ENCODE results near the gene BOC.

Gene BOC

DNA sequence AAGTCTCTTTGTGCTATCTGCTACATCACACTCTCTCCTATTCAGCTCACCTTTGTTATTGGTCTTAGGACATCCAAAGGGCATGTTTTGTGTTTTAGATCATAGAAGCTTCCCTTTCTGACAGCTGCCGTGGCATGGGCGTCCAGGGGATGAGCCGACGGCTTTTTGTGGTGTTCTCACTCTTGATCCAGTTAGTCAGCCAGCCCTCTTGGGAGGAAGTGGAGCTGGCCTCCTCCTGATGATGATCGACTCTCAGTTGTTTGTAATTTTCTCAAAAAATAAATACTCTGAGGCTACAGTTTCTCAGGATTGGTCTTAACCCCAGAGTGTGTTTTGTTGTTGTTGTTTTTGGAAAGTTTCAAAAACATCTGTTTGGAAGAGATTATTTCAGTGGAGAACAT lies 34.4 kb downstream of the BOC start:
- Mint-ChIP-seq H3K27ac (no peak overlapping the region), H3K9me3 (no peaks in the 10 kb centered on the region), H3K36me3 (ENCODE audit: low read depth) (no peaks in the 10 kb centered on the region), H3K27me3 (peaks cover 20% of the 10 kb centered on the region), H3K4me3 (no peak overlapping the region), H3K4me1 (ENCODE audit: low read depth) (peaks cover 14% of the 10 kb centered on the region)
- no peak for DNase-seq

DNA sequence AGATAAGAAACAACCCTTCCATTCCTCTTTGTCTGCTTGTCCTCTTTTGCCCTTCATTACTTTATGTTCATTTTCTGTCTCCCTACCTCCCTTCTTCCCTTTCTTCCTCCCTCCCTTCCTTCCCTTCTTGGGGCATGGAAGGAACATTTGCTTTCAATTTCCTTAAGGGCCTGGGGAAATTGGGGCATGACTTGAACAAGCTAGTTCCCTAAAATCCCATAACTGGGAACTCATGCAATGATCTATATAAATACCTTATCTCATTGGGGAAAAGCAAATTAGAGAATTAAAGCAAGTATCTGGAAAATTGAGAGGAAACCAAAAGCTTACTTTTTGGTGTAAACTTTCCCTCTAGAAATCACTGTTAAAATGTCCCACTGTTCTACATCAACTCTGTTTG lies 35.7 kb downstream of the BOC start:
- DNase-seq = no peak
- Mint-ChIP-seq H3K27me3 (peaks cover 17% of the 10 kb centered on the region), H3K27ac (no peak overlapping the region), H3K4me1 (ENCODE audit: low read depth) (peaks cover 10% of the 10 kb centered on the region), H3K9me3 (no peaks in the 10 kb centered on the region), H3K4me3 (no peak overlapping the region), H3K36me3 (ENCODE audit: low read depth) (no peaks in the 10 kb centered on the region)

DNA sequence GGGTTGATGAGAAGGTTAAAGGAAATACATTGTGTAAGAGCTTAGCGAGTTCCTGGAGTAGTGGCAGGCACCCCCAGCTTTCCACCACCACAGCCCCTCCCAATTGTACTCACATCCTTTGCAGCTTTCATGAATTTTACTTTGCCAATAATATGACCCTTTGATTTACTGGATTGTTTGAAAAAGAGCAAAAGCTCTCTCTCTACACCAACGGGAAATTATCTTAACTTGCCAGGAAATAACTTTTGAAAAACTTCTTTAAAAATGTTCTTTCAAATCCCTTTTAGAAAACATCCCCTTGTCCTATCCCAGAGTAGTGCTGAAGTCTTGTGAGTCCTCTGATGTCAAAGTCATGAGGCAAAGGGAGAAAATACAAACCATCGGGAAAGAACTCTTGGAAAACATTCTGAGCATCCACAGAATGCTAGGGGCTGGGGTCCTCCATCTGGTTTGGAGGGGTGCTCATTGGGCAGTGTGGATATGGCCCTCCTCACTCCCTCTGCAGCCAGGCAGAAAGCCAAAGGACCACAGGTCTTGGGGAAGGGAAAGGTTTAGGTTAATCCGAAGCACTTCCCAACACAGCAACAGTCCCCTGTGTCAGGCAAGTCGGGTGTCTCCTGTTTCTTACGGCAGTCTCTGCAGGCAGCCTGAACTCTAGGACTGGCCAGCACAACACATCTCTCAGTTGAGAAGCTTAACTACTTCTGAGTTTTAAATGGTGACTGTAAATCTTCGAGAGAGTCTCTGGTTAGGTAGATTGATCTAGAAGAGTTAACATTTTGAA lies 36.5 kb downstream of the BOC start:
- Mint-ChIP-seq H3K4me1 (ENCODE audit: low read depth) (peaks cover 3% of the 10 kb centered on the region), H3K4me3 (no peak overlapping the region), H3K27ac (no peak overlapping the region), H3K27me3 (peaks cover 17% of the 10 kb centered on the region), H3K36me3 (ENCODE audit: low read depth) (no peaks in the 10 kb centered on the region), H3K9me3 (no peaks in the 10 kb centered on the region)
- no peak for DNase-seq

DNA sequence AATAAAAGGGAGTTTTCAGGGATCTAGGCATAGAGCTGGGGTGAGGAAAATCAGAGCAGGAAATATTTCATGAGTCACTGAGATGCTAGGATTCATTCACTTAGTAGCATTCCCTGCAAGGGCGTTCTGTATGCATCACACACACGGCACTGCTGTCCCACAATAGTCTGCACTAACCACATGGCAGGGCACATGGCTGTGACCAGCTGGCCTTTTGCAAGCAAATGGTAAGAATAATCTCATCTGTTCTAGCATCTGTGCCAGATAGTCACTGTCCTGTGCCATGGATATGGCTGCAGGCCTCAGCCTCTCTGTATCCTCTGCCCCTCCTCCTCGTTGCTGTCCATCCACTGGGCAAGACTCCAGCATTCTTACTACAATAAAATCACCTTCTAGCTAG lies 37.8 kb downstream of the BOC start:
- Mint-ChIP-seq H3K27ac (no peak overlapping the region), H3K36me3 (ENCODE audit: low read depth) (no peaks in the 10 kb centered on the region), H3K27me3 (peaks cover 11% of the 10 kb centered on the region), H3K4me1 (ENCODE audit: low read depth) (peaks cover 3% of the 10 kb centered on the region), H3K4me3 (no peak overlapping the region), H3K9me3 (no peaks in the 10 kb centered on the region)
- no peak for DNase-seq

DNA sequence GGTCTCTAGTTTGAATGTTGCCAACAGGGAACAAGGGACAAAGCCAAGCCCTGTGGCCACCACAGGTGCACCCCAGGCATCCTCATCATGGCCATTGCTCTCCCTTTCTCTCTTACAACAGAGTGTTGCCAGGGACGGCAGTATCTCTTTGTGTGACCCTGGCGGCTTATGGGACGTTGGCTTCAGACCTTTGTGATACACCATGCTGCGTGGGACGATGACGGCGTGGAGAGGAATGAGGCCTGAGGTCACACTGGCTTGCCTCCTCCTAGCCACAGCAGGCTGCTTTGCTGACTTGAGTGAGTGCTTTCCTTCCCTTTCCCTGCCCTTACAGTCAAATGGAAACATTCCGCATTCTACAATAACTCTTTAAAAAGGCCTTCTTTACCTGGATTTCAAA lies 38.2 kb downstream of the BOC start:
- Mint-ChIP-seq H3K9me3 (no peaks in the 10 kb centered on the region), H3K4me1 (ENCODE audit: low read depth) (peaks cover 3% of the 10 kb centered on the region), H3K27ac (no peak overlapping the region), H3K27me3 (peaks cover 11% of the 10 kb centered on the region), H3K36me3 (ENCODE audit: low read depth) (no peaks in the 10 kb centered on the region), H3K4me3 (no peak overlapping the region)
- no peak for DNase-seq

DNA sequence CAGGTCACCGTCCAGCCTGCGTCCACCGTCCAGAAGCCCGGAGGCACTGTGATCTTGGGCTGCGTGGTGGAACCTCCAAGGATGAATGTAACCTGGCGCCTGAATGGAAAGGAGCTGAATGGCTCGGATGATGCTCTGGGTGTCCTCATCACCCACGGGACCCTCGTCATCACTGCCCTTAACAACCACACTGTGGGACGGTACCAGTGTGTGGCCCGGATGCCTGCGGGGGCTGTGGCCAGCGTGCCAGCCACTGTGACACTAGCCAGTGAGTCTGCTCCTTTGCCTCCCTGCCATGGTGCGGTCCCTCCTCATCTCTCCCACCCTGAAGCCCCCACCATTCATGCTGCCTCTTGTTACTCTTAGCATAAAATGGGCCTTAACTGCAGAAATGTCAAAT lies 39.2 kb downstream of the BOC start:
- DNase-seq = no peak
- Mint-ChIP-seq H3K27me3 (peaks cover 6% of the 10 kb centered on the region), H3K27ac (no peak overlapping the region), H3K9me3 (no peaks in the 10 kb centered on the region), H3K4me1 (ENCODE audit: low read depth) (peaks cover 3% of the 10 kb centered on the region), H3K36me3 (ENCODE audit: low read depth) (no peaks in the 10 kb centered on the region), H3K4me3 (no peak overlapping the region)

DNA sequence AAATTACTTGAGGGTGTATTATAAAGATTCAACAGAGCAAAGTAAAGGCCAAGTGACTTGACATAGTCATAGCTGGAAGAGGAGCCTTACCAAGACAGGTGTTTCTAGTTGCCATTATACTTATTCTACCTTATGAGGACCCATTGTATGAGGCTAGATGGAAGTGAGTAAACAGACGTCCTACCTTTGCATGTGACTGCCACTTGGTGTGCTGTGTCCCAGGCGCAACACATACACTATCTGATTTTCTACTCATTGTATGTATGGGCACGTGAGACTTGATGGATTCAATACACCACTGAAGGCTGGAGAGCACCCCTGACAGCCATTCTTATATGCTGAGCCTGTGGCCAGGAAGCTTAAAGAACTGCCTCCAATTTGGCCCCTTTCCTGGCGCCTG lies 40.5 kb downstream of the BOC start:
- no peak overlapping the region for H3K4me3 Mint-ChIP-seq

DNA sequence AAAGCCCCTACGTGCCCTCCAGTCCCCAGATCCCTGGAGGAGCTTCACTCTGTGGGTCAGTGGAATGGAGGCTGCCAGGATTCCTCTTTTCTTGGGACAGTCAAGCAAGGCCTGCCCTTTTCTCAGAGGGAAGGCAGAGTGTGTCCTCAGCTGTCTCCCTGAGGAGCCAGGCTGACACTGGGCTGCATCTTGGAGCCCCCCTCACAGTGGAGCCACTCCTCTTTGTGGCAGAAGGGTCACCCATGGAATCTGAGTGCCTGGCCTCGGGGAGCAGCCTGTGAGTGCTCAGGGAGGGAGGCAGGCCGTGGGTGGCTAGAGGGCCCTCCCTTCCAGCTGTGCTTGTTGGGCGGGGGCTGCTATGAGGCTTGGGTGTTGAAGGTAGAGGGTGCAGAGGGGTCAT lies 41.2 kb downstream of the BOC start:
- Mint-ChIP-seq H3K27ac (no peak overlapping the region), H3K4me3 (no peak overlapping the region), H3K4me1 (ENCODE audit: low read depth) (peaks cover 3% of the 10 kb centered on the region), H3K36me3 (ENCODE audit: low read depth) (no peaks in the 10 kb centered on the region), H3K9me3 (no peaks in the 10 kb centered on the region), H3K27me3 (peaks cover 3% of the 10 kb centered on the region)
- DNase-seq = no peak

More for the DNA sequence above, 40.5 kb downstream of the BOC start:
- DNase-seq = no peak
- Mint-ChIP-seq H3K9me3 (no peaks in the 10 kb centered on the region), H3K36me3 (ENCODE audit: low read depth) (no peaks in the 10 kb centered on the region), H3K27me3 (peaks cover 4% of the 10 kb centered on the region), H3K27ac (no peak overlapping the region), H3K4me1 (ENCODE audit: low read depth) (peaks cover 3% of the 10 kb centered on the region)

DNA sequence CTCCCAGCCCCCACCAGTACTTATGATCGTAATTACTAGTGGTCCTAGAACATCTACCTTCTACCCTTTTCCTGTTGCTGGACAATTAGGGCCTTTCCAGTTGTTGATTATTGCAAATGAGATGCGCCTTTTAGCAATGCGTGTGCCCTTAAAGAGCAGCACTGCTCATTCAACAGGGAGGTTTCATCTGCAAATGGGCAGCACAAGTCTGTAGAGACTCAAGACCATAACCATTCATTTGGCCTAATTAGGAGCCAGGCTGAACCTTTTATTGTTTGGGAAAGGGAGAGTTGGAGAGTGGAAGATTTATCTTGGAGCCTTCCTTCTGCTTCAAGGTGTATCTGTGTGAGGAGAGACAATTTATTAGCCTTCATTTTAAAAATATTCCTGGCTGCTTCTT lies 42.3 kb downstream of the BOC start:
- no peak overlapping the region for H3K4me3 Mint-ChIP-seq
- DNase-seq = no peak
- H3K27me3 Mint-ChIP-seq = no peaks in the 10 kb centered on the region
- H3K27ac Mint-ChIP-seq = no peak overlapping the region
- no peaks in the 10 kb centered on the region for H3K36me3 Mint-ChIP-seq (ENCODE audit: low read depth)
- H3K4me1 Mint-ChIP-seq (ENCODE audit: low read depth) = peaks cover 6% of the 10 kb centered on the region
- no peaks in the 10 kb centered on the region for H3K9me3 Mint-ChIP-seq

DNA sequence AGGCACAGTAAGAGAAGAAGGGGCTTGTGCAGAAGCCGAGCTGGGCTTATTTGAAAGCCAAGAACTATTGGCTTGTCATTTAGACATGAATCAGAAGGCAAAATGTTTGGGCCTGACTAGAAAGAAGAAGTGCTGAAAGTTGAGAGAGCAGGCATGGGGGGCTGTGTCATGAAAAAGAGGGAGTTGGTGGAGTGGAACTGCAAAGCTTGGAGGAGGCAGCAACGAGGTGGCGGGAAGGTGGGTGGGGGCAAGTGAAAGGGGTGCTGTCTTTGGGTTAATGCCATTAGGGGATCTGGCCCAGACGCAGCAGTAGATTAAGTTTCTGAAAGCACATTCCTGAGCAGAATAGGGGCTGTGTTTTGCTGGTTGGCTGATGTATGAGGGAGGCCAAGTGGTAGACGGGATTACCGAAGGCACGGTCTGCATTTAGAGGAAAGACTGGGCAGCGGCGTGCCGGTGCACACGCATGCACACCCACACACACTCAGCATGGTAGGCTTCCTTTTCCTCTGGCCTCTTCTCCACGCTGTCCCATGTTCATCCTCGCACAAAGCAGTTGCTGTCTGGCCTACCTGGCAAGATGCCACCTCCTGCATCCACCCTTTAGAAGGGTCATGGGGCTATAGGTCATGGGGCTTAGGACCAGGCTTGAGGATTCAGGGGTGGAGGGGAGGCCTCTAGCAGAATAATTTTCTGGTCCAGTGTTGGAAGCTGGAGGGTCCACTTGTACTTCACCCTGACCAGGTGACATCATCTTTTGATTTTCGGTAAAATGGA lies 43.0 kb downstream of the BOC start:
- no peaks in the 10 kb centered on the region for H3K27me3 Mint-ChIP-seq
- H3K4me1 Mint-ChIP-seq (ENCODE audit: low read depth) = peaks cover 6% of the 10 kb centered on the region
- H3K4me3 Mint-ChIP-seq = no peak overlapping the region
- DNase-seq = no peak
- H3K9me3 Mint-ChIP-seq = no peaks in the 10 kb centered on the region
- no peaks in the 10 kb centered on the region for H3K36me3 Mint-ChIP-seq (ENCODE audit: low read depth)
- H3K27ac Mint-ChIP-seq = no peak overlapping the region

DNA sequence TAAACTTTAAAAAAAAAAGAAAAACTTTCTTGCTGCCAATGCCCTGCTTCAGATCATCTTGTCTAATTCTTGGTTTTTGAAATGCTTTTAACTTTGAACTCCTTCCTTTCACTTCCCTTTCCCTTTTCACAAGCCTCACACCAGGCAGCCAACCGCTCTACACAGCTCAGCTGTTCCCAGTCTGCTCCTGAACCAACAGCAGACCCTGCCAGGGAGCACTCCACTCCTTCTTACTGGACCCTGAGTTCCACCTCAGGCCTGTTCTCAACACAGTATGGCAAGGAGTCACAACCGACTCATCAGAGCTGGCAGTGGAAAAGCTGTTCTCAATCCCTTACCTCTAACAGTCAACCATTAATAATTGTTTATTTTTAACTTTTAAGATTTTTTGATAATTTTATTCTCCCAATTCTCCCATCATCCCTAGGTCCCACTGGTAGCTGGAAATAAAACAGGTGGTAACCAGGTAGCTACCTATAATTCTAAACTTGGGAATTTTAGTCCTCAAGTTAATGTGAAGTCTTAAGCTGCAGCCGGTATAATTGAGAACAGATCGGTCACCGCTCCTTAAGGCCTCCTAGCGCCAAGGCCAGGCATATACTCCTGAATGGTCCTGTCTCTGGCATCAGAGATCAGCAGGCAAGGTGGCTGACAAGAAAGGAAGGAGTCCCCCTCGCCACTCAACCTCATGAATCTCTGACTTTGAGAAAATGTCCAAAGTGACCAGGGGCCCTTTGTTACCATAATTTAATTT lies 43.9 kb downstream of the BOC start:
- peaks cover 6% of the 10 kb centered on the region for H3K4me1 Mint-ChIP-seq (ENCODE audit: low read depth)
- H3K4me3 Mint-ChIP-seq = no peak overlapping the region
- H3K27ac Mint-ChIP-seq = no peak overlapping the region

DNA sequence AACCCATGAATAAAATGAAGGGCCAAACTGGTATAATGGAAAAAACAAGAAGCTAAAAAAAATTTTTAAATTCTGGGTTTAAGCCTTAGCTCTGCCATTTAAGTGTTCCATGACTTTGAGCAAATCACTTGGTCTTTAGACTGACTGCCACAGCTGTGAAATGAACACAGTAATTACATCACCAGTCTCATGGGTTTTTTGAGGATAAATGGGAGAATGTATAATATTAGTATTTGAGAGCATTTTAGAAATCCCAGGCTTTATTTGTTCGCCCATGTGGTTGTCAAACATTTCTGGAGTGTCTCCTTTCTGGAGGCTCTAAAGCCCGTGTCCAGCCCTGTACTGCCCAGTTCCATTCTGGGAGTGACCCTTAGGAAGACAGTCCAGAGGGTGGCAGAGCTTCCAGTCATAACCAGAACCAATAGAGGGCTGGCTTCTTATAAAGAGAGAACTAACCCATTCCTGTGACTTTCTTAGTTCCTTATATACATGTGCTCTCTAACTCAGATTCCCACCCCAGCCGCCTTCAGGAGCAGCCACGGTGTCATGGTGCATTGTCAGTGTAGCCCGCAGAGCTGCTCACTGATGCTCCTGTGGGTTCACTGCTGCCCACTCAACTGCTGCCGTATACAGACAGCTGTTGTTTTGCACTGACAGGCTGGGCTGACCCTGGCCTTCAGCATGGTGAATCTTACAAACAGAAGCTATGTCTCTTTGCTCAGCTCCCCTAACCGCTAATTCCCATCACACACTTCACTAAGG lies 44.7 kb downstream of the BOC start:
- Mint-ChIP-seq H3K27me3 (no peaks in the 10 kb centered on the region), H3K4me3 (no peak overlapping the region), H3K9me3 (no peaks in the 10 kb centered on the region), H3K27ac (no peak overlapping the region), H3K36me3 (ENCODE audit: low read depth) (no peaks in the 10 kb centered on the region), H3K4me1 (ENCODE audit: low read depth) (peaks cover 6% of the 10 kb centered on the region)
- DNase-seq = no peak

More for the DNA sequence above, 43.9 kb downstream of the BOC start:
- Mint-ChIP-seq H3K9me3 (no peaks in the 10 kb centered on the region), H3K36me3 (ENCODE audit: low read depth) (no peaks in the 10 kb centered on the region), H3K27me3 (no peaks in the 10 kb centered on the region)
- no peak for DNase-seq

DNA sequence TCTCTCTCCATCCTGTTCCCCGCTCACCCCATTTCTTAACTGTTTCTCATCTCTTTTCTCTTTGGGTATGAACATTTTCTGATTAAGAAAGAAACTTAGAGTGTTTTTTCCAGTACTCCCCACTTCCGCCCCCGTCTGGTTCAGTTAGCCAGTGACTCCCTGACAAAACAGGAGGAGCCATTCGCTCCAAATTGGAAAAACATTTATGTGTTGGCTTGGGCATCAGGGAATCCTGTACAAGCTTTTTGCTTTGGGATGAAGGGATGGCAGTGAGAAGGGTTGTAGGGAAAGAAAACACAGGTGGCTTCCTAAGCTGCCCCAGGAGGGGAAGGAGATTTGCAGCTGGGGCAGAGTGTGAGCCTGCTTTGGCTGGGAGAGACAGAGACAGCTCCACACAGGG lies 47.0 kb downstream of the BOC start:
- H3K36me3 Mint-ChIP-seq (ENCODE audit: low read depth) = no peaks in the 10 kb centered on the region
- H3K27me3 Mint-ChIP-seq = no peaks in the 10 kb centered on the region
- no peak overlapping the region for H3K4me3 Mint-ChIP-seq
- peaks cover 6% of the 10 kb centered on the region for H3K4me1 Mint-ChIP-seq (ENCODE audit: low read depth)
- no peaks in the 10 kb centered on the region for H3K9me3 Mint-ChIP-seq
- H3K27ac Mint-ChIP-seq = no peak overlapping the region
- DNase-seq = no peak

DNA sequence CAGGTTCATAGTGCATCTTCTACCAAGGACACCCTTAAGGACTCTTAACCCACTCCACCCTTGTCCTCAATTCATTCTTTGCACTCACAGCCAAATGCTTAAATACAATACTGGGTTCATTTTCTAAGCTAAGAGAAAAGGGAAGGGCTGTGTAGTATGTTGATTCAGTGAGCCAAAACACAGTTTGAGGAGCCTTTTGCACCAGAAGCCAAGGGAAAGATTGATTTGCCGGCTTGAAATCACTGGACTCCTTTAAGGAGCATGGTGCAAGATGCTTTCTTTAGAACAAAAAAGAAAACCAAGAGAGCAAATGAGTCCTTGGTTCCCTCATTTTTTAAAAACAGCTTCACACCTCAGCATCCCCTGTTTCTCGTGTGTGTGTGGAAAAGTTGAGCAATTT lies 47.8 kb downstream of the BOC start:
- Mint-ChIP-seq H3K27me3 (peaks cover 2% of the 10 kb centered on the region), H3K27ac (no peak overlapping the region), H3K9me3 (no peaks in the 10 kb centered on the region), H3K36me3 (ENCODE audit: low read depth) (no peaks in the 10 kb centered on the region), H3K4me1 (ENCODE audit: low read depth) (peaks cover 6% of the 10 kb centered on the region), H3K4me3 (no peak overlapping the region)
- no peak for DNase-seq
